ENCODE data around the gene P2RY1. TPM values are rescaled to one million over a fixed set of nuclear protein-coding genes. Genes with fewer than 3 reads are reported as not detected.

P2RY1 gene
- total RNA-seq, 1 donor from 2014 or later, result 2.1 TPM

- Mint-ChIP-seq H3K27ac (no peak overlapping the region), H3K4me1 (ENCODE audit: low read depth) (no peaks in the 10 kb centered on the region), H3K36me3 (ENCODE audit: insufficient read depth) (peaks cover 2% of the 10 kb centered on the region), H3K27me3 (peaks cover 5% of the 10 kb centered on the region), H3K4me3 (ENCODE audit: low read depth) (no peak overlapping the region), H3K9me3 (ENCODE audit: low read depth) (peaks cover 17% of the 10 kb centered on the region)
- TF ChIP-seq CTCF (IDR thresholded peaks at IDR 0.05; ENCODE audit: unreplicated experiment), result no peak
- DNase-seq (ENCODE audit: low spot score, unreplicated experiment), result no peak
These were observed 15.2 kb downstream of the P2RY1 start for GRCh38 chr3:152849996-152850578.

GRCh38 chr3:152853196-152853595, 18.3 kb downstream of the P2RY1 start:
- Mint-ChIP-seq H3K27ac (no peak overlapping the region), H3K27me3 (peaks cover 5% of the 10 kb centered on the region), H3K4me1 (ENCODE audit: low read depth) (no peaks in the 10 kb centered on the region), H3K36me3 (ENCODE audit: insufficient read depth) (no peaks in the 10 kb centered on the region), H3K9me3 (ENCODE audit: low read depth) (peaks cover 7% of the 10 kb centered on the region), H3K4me3 (ENCODE audit: low read depth) (no peak overlapping the region)
- DNase-seq (ENCODE audit: low spot score, unreplicated experiment), result no peak
- no peak for TF ChIP-seq CTCF (IDR thresholded peaks at IDR 0.05; ENCODE audit: unreplicated experiment)

- Mint-ChIP-seq H3K9me3 (ENCODE audit: low read depth) (peaks cover 1% of the 10 kb centered on the region), H3K27me3 (peaks cover 4% of the 10 kb centered on the region), H3K4me1 (ENCODE audit: low read depth) (no peaks in the 10 kb centered on the region), H3K27ac (no peak overlapping the region), H3K36me3 (ENCODE audit: insufficient read depth) (no peaks in the 10 kb centered on the region), H3K4me3 (ENCODE audit: low read depth) (no peak overlapping the region)
- no peak for DNase-seq (ENCODE audit: low spot score, unreplicated experiment)
- no peak for TF ChIP-seq CTCF (IDR thresholded peaks at IDR 0.05; ENCODE audit: unreplicated experiment)
These were observed 22.2 kb downstream of the P2RY1 start for GRCh38 chr3:152857082-152857481.

GRCh38 chr3:152858170-152858800, 23.4 kb downstream of the P2RY1 start:
- peaks cover 4% of the 10 kb centered on the region for H3K27me3 Mint-ChIP-seq
- no peaks in the 10 kb centered on the region for H3K36me3 Mint-ChIP-seq (ENCODE audit: insufficient read depth)
- no peak for TF ChIP-seq CTCF (IDR thresholded peaks at IDR 0.05; ENCODE audit: unreplicated experiment)
- H3K9me3 Mint-ChIP-seq (ENCODE audit: low read depth), result no peaks in the 10 kb centered on the region
- no peak overlapping the region for H3K4me3 Mint-ChIP-seq (ENCODE audit: low read depth)
- no peak overlapping the region for H3K27ac Mint-ChIP-seq
- no peak for DNase-seq (ENCODE audit: low spot score, unreplicated experiment)
- no peaks in the 10 kb centered on the region for H3K4me1 Mint-ChIP-seq (ENCODE audit: low read depth)

GRCh38 chr3:152860736-152861135, 25.8 kb downstream of the P2RY1 start:
- no peaks in the 10 kb centered on the region for H3K36me3 Mint-ChIP-seq (ENCODE audit: insufficient read depth)

More at GRCh38 chr3:152860736-152861135, 25.8 kb downstream of the P2RY1 start:
- Mint-ChIP-seq H3K27ac (no peak overlapping the region), H3K9me3 (ENCODE audit: low read depth) (no peaks in the 10 kb centered on the region), H3K4me1 (ENCODE audit: low read depth) (no peaks in the 10 kb centered on the region), H3K27me3 (peaks cover 4% of the 10 kb centered on the region), H3K4me3 (ENCODE audit: low read depth) (no peak overlapping the region)
- TF ChIP-seq CTCF (IDR thresholded peaks at IDR 0.05; ENCODE audit: unreplicated experiment), result no peak
- no peak for DNase-seq (ENCODE audit: low spot score, unreplicated experiment)

All from progenitor cell of endocrine pancreas (in vitro differentiated cells).